K562 (cell line): ENCODE measurements around the gene SMOC2.

Source experiments
- CTCF ChIP-seq, 3 experiments: IDR thresholded peaks in 2 of 3; conservative IDR thresholded peaks in 1 of 3; 2 replicates each; pipeline ENCODE4 v1.5.1; 2011 to 2012; ENCODE audit warnings: low read length in 3 of 3, mild to moderate bottlenecking in 3 of 3, control low read depth in 2 of 3, improper control_type of control experiment in 1 of 3, inconsistent platforms in 1 of 3, low read depth in 1 of 3, mixed read lengths in 1 of 3, moderate library complexity in 1 of 3; ENCODE audit not compliant: insufficient read depth in 2 of 3
- FOXP4 ChIP-seq: sonication (generic); formaldehyde crosslinking; IDR thresholded peaks from 2 replicates; pipeline ENCODE4 v1.8.0; 2022; ENCODE audit warnings: mild to moderate bottlenecking, missing genetic modification reagents, borderline replicate concordance
- FUS ChIP-seq: fragments of 200-400 bp; formaldehyde crosslinking; optimal IDR thresholded peaks from 2 replicates; pipeline ENCODE3; 2017; ENCODE audit warnings: low read depth, low read length
- JUN ChIP-seq, 2 experiments: sonication (generic) in 1 of 2; formaldehyde crosslinking in 1 of 2; IDR thresholded peaks; 2 replicates each; pipeline versions ENCODE4 v1.6.1 to v1.8.0; 2012 to 2022; ENCODE audit warnings: borderline replicate concordance in 2 of 2, mild to moderate bottlenecking in 2 of 2, improper control_type of control experiment in 1 of 2, low read depth in 1 of 2, low read length in 1 of 2, missing genetic modification reagents in 1 of 2
- KLF13 ChIP-seq: fragments of 450-650 bp; IDR thresholded peaks from 2 replicates; pipeline ENCODE4 v1.6.1; 2016; ENCODE audit warnings: missing genetic modification characterization, low read depth, mild to moderate bottlenecking, missing compliant biosample characterization, moderate library complexity, borderline replicate concordance
- MTA2 ChIP-seq: fragments of 450-650 bp; IDR thresholded peaks from 2 replicates; pipeline ENCODE4 v1.6.1; 2016; ENCODE audit warnings: low read depth
- SNIP1 ChIP-seq: fragments of 450-650 bp; IDR thresholded peaks from 2 replicates; pipeline ENCODE4 v1.7.1; 2017; ENCODE audit warnings: low read depth, mild to moderate bottlenecking
- SPI1 ChIP-seq: IDR thresholded peaks from 2 replicates; pipeline ENCODE4 v1.6.1; 2011; ENCODE audit warnings: low read depth, low read length, control low read depth, borderline replicate concordance
- SREBF1 ChIP-seq: fragments of 150-350 bp; IDR thresholded peaks from 2 replicates; pipeline ENCODE4 v1.6.1; 2014; ENCODE audit warnings: antibody characterized with exemption, low read depth, low read length, borderline replicate concordance
- TEAD4 ChIP-seq, 2 experiments: sonication (generic) in 1 of 2; formaldehyde crosslinking in 1 of 2; IDR thresholded peaks; 2 replicates each; pipeline versions ENCODE4 v1.6.1 to v1.8.0; 2012 to 2022; ENCODE audit warnings: borderline replicate concordance in 1 of 2, inconsistent platforms in 1 of 2, low read length in 1 of 2, mild to moderate bottlenecking in 1 of 2, missing genetic modification reagents in 1 of 2
- TRIM24 ChIP-seq, 2 experiments: fragments of 450-650 bp; IDR thresholded peaks; 2 replicates each; pipeline ENCODE4 v1.6.1; 2016
- XRCC4 ChIP-seq: IDR thresholded peaks from one replicate; pipeline ENCODE4 v1.6.1; 2011; ENCODE audit not compliant: insufficient read depth, insufficient read length; ENCODE audit errors: extremely low read depth
- ZNF239 ChIP-seq: fragments of 250-450 bp; sonication (Bioruptor Pico); IDR thresholded peaks from 2 replicates; pipeline ENCODE4 v1.4.0; 2020; ENCODE audit warnings: mild to moderate bottlenecking
- ZNF518B ChIP-seq: fragments of 250-450 bp; sonication (Bioruptor Pico); IDR thresholded peaks from 2 replicates; pipeline ENCODE4 v1.5.0; 2021; ENCODE audit warnings: mild to moderate bottlenecking, moderate library complexity

GRCh38 chr6:168417679-168418557 is 23.1 kb upstream of the SMOC2 start:
- TF ChIP-seq FOXP4 (CRISPR knock-in tag) (no peak), TRIM24 (IDR thresholded peaks at IDR 0.05) (no peak), CTCF (IDR thresholded peaks at IDR 0.05 in 2 of 3, conservative IDR thresholded peaks at IDR 0.05 in 1 of 3; ENCODE audit: insufficient read depth in 2 of 3, low read depth in 1 of 3, low read length in 3 of 3) (no peak), SPI1 (no peak), TEAD4 (IDR thresholded peaks at IDR 0.05; ENCODE audit: low read length) (no peak), TEAD4 (CRISPR knock-in tag; IDR thresholded peaks at IDR 0.05; ENCODE audit: borderline replicate concordance) (no peak), JUN (IDR thresholded peaks at IDR 0.05; ENCODE audit: borderline replicate concordance, low read depth, low read length) (no peak), JUN (CRISPR knock-in tag; IDR thresholded peaks at IDR 0.05; ENCODE audit: borderline replicate concordance) (no peak), MTA2 (no peak), ZNF239 (CRISPR knock-in tag) (no peak), SNIP1 (no peak), XRCC4 (no peak), ZNF518B (CRISPR knock-in tag) (no peak), FUS (no peak), SREBF1 (no peak), KLF13 (tag) (no peak)
